Activated CD8-positive, alpha-beta memory T cell treated with anti-CD3 and anti-CD28 coated beads for 36 hours (primary cell): ENCODE measurements around the gene AK6. TPM values are rescaled to one million over a fixed set of nuclear protein-coding genes. Genes with fewer than 3 reads are reported as not detected.

ENCODE experiments used
- total RNA-seq, 2 experiments: library from RNA; stranded (reverse); gene quantifications; one replicate each; pipeline ENCODE4 v1.2.3, GENCODE V29; 2021

AK6 gene
- total RNA-seq, 2 experiments from 2014 or later = 110 to 112 TPM

Other genes with a start within 250 kb of the AK6 start
- 100 to 1,000 TPM; 146 to 159 TPM for gene CCNB1, start 202.4 kb downstream of the AK6 start, total RNA-seq
- 10 to 100 TPM; 57.7 to 58.5 TPM for gene CENPH, start 179.9 kb downstream of the AK6 start, total RNA-seq
- 10 to 100 TPM; 42.1 to 45.7 TPM for gene CDK7, start 134.6 kb downstream of the AK6 start, total RNA-seq
- gene CCDC125, start 36.7 kb downstream of the AK6 start, total RNA-seq = 10 to 100 TPM; 10.1 to 10.3 TPM
- gene TAF9, start within 50 bp of the AK6 start, total RNA-seq = 10 to 100 TPM; 70.9 to 75.0 TPM
- 10 to 100 TPM; 26.5 to 29.5 TPM for gene RAD17, start 298 bp upstream of the AK6 start, total RNA-seq
- under 1 TPM; 0.25 to 0.27 TPM for gene MARVELD2, start 45.6 kb upstream of the AK6 start, total RNA-seq
- under 1 TPM; 0.52 to 0.61 TPM for gene OCLN, start 123.3 kb upstream of the AK6 start, total RNA-seq
- 10 to 100 TPM; 58.6 to 60.2 TPM for gene GTF2H2C, start 190.7 kb upstream of the AK6 start, total RNA-seq